ENCODE results near the gene CBFA2T3. TPM values are rescaled to one million over a fixed set of nuclear protein-coding genes. Genes with fewer than 3 reads are reported as not detected.
A peak's percentile ranks its signal among the peaks of the same experiment; 100 is the strongest.

CBFA2T3 gene
- polyA plus RNA-seq, 10 donors: 9.4 to 19.0 (median 16.4) TPM

- peak in 2 of 3 donors; percentile 45 to 72 for DNase-seq
Observed at GRCh38 chr16:88940862-88941817, 35.9 kb downstream of the CBFA2T3 start.

- DNase-seq: peak in 2 of 3 donors; percentile 55 to 80
Observed at GRCh38 chr16:88939972-88940861, 36.8 kb downstream of the CBFA2T3 start.

DNA sequence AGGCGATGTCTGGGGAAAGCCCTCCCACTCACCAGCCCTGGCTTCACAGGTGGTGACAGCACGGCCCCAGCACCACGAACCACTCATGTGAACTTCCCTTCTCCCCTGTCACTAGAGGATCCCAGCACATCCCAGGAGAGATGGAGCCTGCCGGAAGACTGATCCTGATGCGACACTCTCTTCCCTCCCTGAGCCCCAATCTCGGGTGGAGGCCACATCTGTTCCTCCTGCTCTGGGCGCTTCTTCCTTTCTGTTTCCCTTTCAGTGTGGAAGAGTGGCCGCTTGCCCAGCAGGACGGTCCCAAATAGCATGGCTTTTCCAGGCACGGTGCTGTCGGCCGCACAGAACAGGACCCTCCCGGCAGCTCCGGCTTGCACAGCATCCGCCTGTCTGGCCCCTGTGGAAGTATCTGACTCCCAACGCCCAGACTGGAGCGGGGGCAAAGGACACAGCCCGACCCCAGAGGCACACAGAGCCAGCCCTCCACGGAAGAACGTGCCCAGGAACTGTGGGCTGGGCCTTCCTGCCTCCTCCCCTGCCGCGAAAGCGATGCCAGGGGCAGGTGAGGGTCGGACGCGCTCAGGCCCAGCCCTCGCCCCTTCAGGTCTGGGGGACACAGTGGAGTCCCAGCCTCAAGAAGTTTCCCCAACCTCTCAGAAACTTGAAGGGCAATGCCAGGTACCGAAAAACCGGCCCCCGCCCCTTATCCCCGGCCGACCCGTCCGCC, 37.6 kb downstream of the CBFA2T3 start:
- peak in 2 of 3 donors; percentile 54 to 80 for DNase-seq

- DNase-seq: peak in 1 of 3 donors; percentile 64
Observed at GRCh38 chr16:88938777-88939244, 38.2 kb downstream of the CBFA2T3 start.

GRCh38 chr16:88938119-88938776, 38.8 kb downstream of the CBFA2T3 start:
- no peak for DNase-seq

GRCh38 chr16:88937206-88937621, 39.8 kb downstream of the CBFA2T3 start:
- DNase-seq: no peak

GRCh38 chr16:88936556-88937205, 40.3 kb downstream of the CBFA2T3 start:
- peak; percentile 63 to 94 (median 87) for DNase-seq

- peak in 1 of 3 donors; percentile 32 for DNase-seq
Observed at GRCh38 chr16:88936008-88936555, 40.9 kb downstream of the CBFA2T3 start.

- DNase-seq: no peak
Observed at GRCh38 chr16:88934066-88934667, 42.8 kb downstream of the CBFA2T3 start.

DNA sequence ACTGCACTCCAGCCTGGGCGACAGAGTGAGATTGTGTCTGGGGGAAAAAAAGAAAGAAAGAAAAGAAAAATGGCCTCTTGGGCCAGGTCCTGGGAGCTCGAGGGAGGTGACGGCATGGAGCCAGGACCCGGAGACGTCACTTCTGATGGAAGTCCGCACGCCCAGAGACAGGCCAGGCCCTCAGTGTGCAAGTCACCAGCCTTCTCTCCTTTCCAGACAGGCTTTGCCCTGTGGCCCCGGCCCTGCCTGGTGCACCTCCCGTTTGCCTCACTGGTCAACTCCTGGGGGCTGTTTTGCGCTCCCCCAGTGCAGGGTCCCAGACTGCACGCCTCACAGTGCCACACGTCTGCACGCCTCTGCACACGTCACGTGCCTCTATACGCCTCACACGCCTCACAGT, 44.1 kb downstream of the CBFA2T3 start:
- DNase-seq: no peak

DNA sequence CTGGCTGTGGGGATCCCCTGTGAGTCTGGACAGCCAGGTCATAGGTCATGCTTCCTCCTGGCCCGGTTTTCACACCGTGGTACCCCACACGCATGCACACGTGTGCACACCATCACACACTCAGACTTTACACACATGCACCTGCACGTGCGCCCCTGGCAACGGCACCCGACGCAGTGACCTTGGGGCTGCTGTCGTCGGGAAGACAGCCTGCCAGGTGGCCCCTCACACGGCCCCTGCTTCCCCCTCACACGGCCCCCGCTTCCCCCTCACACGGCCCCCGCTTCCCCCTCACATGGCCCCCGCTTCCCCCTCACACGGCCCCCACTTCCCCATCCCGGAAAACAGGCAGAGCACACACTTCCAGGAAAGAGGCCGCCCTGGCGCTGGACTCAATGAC, 45.1 kb downstream of the CBFA2T3 start:
- no peak for DNase-seq

- DNase-seq: no peak
Observed at GRCh38 chr16:88931373-88931900, 45.6 kb downstream of the CBFA2T3 start.

GRCh38 chr16:88930716-88931115, 46.3 kb downstream of the CBFA2T3 start:
- no peak for DNase-seq

- DNase-seq: no peak
Observed at GRCh38 chr16:88929091-88929445, 47.9 kb downstream of the CBFA2T3 start.

DNA sequence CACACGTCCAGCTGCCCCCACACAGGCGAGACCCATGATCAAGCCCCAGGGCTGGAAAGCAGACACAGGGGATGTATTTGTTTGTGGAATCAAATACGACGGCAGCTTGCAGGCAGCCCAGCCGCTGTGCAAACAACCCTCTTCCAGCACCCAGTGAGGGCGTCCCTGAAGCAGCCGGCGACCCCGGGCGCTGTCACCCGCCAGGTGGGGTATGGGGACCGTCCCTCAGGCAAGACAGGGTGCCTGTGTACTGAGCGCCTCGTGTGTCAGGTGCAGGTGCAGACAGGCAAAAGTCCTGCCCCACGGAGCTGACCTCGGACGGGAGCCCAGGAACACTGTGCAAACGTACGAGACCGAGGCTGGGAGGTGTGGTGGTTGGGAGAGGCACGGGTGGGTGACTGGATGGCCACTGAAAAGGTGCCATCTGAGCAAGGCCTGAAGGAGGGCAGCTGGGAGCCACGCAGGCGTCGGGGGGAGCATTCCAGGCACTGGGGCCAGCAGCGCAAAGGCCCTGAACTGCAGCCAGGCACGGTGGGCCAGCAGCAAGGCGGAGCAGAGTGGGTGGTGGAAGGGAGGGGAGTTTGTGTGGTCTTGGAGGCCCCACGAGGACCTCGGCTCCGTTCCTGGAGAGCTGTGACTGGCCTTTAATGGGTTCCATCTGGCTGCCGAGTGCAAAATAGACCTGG, 48.5 kb downstream of the CBFA2T3 start:
- no peak for DNase-seq

DNA sequence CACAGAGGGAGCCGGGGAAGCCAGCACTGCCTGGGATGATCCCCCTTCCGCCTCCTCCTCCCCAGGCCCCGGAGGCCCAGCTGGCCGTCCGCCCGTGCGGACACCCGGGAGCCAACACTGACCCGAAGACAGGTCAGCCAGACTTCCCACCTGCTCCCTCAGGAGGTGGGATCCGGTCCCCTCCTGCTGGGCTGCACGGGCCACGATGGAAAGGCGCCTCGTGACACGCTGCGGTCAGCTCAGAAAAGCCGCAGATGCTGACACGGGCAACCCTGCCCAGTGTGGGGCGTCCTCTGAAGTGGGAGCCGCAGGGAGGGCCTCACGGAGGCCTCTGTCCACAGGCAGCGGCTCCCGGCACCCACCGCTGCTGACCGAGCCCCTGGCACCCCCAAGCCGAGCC, 49.3 kb downstream of the CBFA2T3 start:
- DNase-seq: no peak

DNA sequence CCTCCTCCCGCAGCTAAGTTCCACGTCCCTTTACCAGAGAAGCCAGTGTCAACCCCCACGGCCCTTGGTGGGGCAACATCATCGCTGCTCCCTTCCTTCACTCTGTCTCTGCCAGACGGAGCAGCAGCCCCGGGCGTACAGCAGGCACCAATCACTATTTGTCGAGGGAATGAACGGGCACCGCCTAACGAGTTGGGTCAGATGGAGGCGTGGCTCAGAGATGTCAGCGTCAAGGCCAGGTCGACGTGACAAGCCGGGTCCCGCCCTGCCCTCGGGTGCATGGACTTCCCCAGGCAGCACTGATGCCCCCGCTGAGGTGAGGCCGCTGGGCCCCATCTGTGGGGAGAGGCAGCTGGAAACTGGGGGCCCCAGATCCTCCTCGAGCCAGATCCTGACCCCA, 50.0 kb downstream of the CBFA2T3 start:
- DNase-seq: no peak

GRCh38 chr16:88926374-88926990, 50.5 kb downstream of the CBFA2T3 start:
- no peak for DNase-seq

- DNase-seq: no peak
Observed at GRCh38 chr16:88925540-88925887, 51.5 kb downstream of the CBFA2T3 start.
